WTC11 (cell line): ENCODE data around the gene MYMX.

Source experiments
- ZNF263 ChIP-seq: sonication (generic); formaldehyde crosslinking; IDR thresholded peaks from 2 replicates; pipeline ENCODE4 v1.8.1; 2022; ENCODE audit warnings: low read depth, mild to moderate bottlenecking, moderate library complexity, missing genetic modification reagents
- TF ChIP-seq, protein P1 (sequence below): fragments of 200-600 bp; IDR thresholded peaks from 2 replicates; pipeline ENCODE4 v1.8.0; 2022; ENCODE audit warnings: antibody characterized with exemption

DNA sequence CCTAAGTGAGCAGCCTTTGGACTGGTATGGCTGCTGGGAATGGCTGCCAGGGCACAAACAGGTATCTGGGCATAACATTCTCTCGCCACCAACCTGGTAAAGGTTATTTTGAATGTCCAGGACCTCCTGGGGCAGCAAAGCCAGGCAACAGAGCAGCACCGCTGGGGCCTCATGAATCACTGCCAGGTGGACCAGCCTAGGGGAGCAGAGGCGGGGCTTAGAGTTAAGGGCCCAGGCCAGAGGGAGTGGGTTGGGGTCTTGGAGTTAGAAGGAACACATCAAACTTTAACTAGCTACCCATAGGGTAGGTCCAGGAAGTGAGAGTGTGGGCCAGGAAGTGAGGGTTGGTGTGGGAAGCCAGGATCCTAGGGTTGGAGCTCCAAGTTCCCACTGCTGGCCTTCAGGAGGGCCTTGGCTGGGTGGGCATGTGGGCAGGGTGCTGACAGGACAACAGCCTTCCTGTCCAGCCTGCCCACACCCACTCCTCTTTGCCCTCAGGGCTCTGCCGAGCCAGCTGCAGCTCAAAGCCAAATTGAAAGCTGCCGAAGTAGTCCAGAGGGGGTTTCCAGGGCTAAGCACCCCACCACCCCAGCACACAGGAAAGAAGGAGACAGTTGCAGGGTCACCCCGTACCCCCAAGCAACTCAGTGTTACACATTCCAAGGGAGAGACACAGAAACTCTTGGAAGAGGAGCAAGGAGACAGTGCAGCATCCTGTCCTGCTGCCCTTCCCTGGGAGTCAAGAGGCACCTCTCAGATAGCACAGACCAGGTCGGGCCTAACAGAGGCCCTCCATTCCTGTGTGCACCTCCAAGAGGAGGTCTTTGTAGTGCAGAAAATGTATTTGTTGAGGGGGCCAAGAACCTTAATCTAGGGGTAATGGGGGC, 46.0 kb downstream of the MYMX start:
- TF ChIP-seq, protein P1, sequence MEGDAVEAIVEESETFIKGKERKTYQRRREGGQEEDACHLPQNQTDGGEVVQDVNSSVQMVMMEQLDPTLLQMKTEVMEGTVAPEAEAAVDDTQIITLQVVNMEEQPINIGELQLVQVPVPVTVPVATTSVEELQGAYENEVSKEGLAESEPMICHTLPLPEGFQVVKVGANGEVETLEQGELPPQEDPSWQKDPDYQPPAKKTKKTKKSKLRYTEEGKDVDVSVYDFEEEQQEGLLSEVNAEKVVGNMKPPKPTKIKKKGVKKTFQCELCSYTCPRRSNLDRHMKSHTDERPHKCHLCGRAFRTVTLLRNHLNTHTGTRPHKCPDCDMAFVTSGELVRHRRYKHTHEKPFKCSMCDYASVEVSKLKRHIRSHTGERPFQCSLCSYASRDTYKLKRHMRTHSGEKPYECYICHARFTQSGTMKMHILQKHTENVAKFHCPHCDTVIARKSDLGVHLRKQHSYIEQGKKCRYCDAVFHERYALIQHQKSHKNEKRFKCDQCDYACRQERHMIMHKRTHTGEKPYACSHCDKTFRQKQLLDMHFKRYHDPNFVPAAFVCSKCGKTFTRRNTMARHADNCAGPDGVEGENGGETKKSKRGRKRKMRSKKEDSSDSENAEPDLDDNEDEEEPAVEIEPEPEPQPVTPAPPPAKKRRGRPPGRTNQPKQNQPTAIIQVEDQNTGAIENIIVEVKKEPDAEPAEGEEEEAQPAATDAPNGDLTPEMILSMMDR, result no peak
- TF ChIP-seq ZNF263 (CRISPR knock-in tag), result no peak
